HEK293T (cell line): ENCODE data around the gene ATG16L1.

Experiments
- CTCF ChIA-PET: fragments of 350-600 bp; formaldehyde crosslinking; extraction: SDS; loops from one replicate; lab custom pipeline; 2021; ENCODE audit warnings: antibody characterized with exemption, inconsistent platforms; lab: Yijun Ruan, JAX
- POLR2A ChIA-PET: fragments of 350-600 bp; formaldehyde crosslinking; extraction: SDS; loops from one replicate; lab custom pipeline; 2020; ENCODE audit warnings: antibody characterized with exemption, inconsistent platforms; lab: Yijun Ruan, JAX
- DNase-seq: peaks from one replicate; pipeline ENCODE4 v3.0.0; 2012; ENCODE audit warnings: mixed read lengths; ENCODE audit errors: extremely low spot score
- ARNT ChIP-seq: fragments of 450-650 bp; IDR thresholded peaks from 2 replicates; pipeline ENCODE4 v1.6.1; 2017; ENCODE audit warnings: mild to moderate bottlenecking
- BHLHE40 ChIP-seq: fragments of 450-650 bp; IDR thresholded peaks from 2 replicates; pipeline ENCODE4 v1.6.1; 2016; ENCODE audit warnings: mild to moderate bottlenecking, moderate library complexity, borderline replicate concordance
- CTBP1 ChIP-seq: fragments of 450-650 bp; IDR thresholded peaks from 2 replicates; pipeline ENCODE4 v1.6.1; 2016; ENCODE audit warnings: borderline replicate concordance
- ELF4 ChIP-seq: fragments of 450-650 bp; IDR thresholded peaks from 2 replicates; pipeline ENCODE4 v1.6.1; 2017; ENCODE audit warnings: antibody characterized with exemption
- FOXA1 ChIP-seq: fragments of 450-650 bp; IDR thresholded peaks from 2 replicates; pipeline ENCODE4 v1.6.1; 2016; ENCODE audit warnings: mild to moderate bottlenecking
- FOXK2 ChIP-seq: fragments of 450-650 bp; IDR thresholded peaks from 2 replicates; pipeline ENCODE4 v1.6.1; 2016; ENCODE audit warnings: mild to moderate bottlenecking
- FOXM1 ChIP-seq: fragments of 450-650 bp; IDR thresholded peaks from 2 replicates; pipeline ENCODE4 v1.6.1; 2017; ENCODE audit warnings: mild to moderate bottlenecking, borderline replicate concordance
- HDGF ChIP-seq: fragments of 450-650 bp; IDR thresholded peaks from 2 replicates; pipeline ENCODE4 v1.6.1; 2017; ENCODE audit warnings: antibody characterized with exemption, borderline replicate concordance
- L3MBTL2 ChIP-seq: fragments of 450-650 bp; conservative IDR thresholded peaks from 2 replicates; pipeline ENCODE4 v1.6.1; 2016; ENCODE audit warnings: mild to moderate bottlenecking
- LEF1 ChIP-seq: fragments of 450-650 bp; IDR thresholded peaks from 2 replicates; pipeline ENCODE4 v1.6.1; 2017; ENCODE audit warnings: mild to moderate bottlenecking, borderline replicate concordance
- NFRKB ChIP-seq: fragments of 450-650 bp; IDR thresholded peaks from 2 replicates; pipeline ENCODE4 v1.6.1; 2016; ENCODE audit warnings: mild to moderate bottlenecking, moderate library complexity
- SP1 ChIP-seq: fragments of 450-650 bp; IDR thresholded peaks from 2 replicates; pipeline ENCODE4 v1.6.1; 2017
- SUZ12 ChIP-seq: fragments of 450-650 bp; IDR thresholded peaks from 2 replicates; pipeline ENCODE4 v1.6.1; 2016; ENCODE audit warnings: mild to moderate bottlenecking
- TARDBP ChIP-seq: fragments of 450-650 bp; IDR thresholded peaks from 2 replicates; pipeline ENCODE4 v1.6.1; 2016
- ZNF384 ChIP-seq: fragments of 450-650 bp; IDR thresholded peaks from 2 replicates; pipeline ENCODE4 v1.6.1; 2016
- TF ChIP-seq, protein P1 (sequence below): fragments of 450-650 bp; IDR thresholded peaks from 2 replicates; pipeline ENCODE4 v1.6.1; 2016

ATG16L1 gene

DNA sequence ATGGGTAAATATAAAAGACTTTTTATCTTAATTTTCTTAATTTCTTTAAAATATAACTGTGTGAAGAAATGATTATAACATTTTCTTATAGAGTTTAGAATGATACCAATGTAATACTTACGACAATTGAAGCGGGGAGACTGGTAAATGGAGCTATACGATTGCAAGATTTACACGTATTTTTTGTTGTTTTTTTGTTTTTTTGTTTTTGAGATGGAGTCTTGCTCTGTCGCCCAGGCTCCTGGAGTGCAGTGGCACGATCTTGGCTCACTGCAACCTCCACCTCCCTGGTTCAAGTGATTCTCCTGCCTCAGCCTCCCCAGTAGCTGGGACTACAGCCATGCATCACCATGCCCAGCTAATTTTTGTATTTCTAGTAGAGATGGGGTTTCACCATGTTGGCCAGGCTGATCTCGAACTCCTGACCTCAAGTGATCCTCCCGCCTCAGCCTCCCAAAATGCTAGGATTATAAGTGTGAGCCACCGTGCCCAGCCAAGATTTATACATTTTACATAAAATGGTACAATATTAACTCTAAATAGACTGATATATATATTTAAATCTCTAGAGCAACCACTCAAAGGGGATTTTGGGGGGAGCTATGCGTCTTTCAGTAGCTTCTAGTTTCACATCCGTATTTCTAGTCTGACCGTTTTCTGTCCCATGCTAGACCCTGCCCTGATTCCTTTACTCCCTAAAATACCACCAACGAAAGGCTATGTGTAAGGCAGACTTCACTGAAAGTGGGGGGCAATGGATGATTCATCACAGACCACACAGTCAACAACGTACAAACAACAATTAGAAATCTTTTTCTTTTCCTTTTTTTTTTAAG, 28.2 kb upstream of the ATG16L1 start:
- POLR2A ChIA-PET: no interaction called here
- no peak for DNase-seq
- CTCF ChIA-PET: no interaction called here
- no peak for TF ChIP-seq SUZ12

DNA sequence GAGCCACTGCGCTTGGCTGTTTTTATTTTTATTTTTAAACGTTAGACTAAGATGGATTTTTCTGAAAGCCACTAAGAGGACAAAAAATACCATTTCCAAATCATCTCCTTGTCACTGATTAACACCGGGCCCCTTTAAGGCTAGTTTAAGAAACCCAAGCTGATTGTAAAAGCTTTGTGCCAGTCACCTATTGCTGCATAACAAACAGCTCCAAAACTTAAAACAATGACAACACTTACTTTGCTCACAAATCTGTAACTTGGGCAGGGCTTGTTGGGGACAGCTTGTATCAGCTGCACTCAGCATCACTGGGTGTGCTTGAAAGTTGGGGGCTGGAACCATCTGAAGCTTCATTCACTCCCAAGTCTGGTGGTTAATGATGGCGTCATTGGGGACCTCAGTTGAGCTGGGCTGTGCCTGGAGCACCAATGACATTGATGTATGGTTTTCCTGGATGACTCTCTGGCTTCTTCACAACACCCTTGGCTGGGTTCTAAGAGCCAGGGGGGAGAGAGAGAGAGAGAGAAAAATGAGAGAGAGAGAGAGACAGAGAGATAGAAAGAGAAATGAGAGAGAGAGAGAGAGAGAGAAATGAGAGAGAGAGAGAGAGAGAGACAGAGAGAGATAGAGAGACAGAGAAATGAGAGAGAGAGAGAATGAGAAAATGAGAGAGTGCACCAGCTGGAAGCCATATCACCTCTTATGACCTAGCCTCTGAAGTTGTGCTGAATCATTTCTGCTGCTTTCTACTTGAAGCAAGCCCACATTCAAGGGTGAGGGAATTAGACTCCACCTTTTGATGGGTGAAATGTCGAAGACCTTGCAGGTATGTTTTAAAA, 26.0 kb upstream of the ATG16L1 start:
- TF ChIP-seq ELF4: no peak
- no peak for TF ChIP-seq FOXA1
- TF ChIP-seq CTBP1: no peak
- TF ChIP-seq SUZ12: no peak
- TF ChIP-seq FOXK2: no peak
- no peak for TF ChIP-seq NFRKB
- no peak for TF ChIP-seq ZNF384
- no peak for TF ChIP-seq ARNT
- POLR2A ChIA-PET: no interaction called here
- DNase-seq: no peak
- CTCF ChIA-PET: no interaction called here

DNA sequence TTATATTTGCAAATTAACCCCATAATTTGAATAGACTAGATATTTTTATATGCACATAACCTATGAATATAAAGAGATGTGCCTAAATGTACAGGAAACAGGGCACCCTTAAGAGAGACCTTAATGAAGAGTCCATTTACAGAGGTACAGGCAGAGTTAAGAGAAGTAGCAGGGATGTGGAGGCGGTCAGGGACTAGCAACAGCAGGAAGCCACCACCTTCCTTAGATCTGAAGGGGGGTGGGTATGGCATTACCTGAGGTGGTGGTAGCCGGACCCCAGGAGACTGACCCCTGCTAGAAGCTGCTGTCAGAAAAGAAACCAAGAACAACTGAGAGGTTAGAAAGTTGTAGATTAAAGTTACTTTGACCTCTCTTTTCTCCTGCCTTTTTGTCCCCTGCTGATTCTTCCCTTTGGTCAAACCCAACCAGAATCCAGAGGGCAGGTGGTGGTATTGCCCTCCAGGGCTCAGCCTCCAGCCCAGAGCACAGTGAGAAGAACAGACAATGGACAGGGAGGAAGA, 24.9 kb upstream of the ATG16L1 start:
- no peak for TF ChIP-seq FOXM1
- no peak for TF ChIP-seq TARDBP
- no peak for TF ChIP-seq SP1
- no peak for TF ChIP-seq NFRKB
- no peak for TF ChIP-seq CTBP1
- no peak for TF ChIP-seq SUZ12
- no peak for TF ChIP-seq ELF4
- TF ChIP-seq HDGF: no peak
- no peak for TF ChIP-seq FOXK2
- TF ChIP-seq, protein P1, sequence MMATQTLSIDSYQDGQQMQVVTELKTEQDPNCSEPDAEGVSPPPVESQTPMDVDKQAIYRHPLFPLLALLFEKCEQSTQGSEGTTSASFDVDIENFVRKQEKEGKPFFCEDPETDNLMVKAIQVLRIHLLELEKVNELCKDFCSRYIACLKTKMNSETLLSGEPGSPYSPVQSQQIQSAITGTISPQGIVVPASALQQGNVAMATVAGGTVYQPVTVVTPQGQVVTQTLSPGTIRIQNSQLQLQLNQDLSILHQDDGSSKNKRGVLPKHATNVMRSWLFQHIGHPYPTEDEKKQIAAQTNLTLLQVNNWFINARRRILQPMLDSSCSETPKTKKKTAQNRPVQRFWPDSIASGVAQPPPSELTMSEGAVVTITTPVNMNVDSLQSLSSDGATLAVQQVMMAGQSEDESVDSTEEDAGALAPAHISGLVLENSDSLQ: no peak
- TF ChIP-seq FOXA1: no peak
- no peak for TF ChIP-seq BHLHE40
- no peak for TF ChIP-seq LEF1
- no peak for TF ChIP-seq L3MBTL2
- no peak for TF ChIP-seq ARNT
- no peak for TF ChIP-seq ZNF384
- DNase-seq: no peak
- ChIA-PET CTCF (no interaction called here), POLR2A (no interaction called here)

DNA sequence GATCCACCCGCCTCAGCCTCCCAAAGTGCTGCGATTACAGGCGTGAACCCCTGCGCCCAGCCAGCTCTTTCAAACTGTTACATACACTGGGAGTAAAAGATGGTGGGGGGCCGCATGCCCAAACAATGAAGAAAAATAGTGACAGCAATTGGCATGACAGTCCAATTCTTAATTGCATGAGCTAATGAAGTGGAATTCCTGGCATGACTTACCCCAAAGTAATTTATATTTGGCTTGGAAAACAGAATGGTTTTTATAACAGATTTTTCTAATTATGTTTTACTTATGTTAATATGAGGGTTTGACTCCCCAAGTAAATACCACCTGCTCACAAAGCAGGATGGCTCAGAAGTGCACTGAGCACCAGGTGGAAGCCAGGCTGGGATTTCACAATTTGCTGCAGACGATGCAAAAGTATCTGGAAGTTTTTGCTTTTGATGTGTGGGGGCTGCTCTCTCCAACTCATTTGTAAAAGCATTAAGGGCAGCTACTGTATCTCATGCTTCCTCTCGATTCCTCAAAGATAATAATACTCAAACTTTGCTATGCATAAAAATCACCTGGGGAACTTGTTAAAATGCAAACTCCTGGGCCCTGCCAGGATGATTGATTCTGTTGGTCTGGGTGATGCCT, 24.0 kb upstream of the ATG16L1 start:
- CTCF ChIA-PET: interaction anchor here (0.7 kb wide), 1 partner anchor 9 kb away, joined by 3 read pairs; no protein-coding TSS in a partner anchor
- no peak for DNase-seq
- no peak for TF ChIP-seq LEF1
- TF ChIP-seq ELF4: no peak
- no peak for TF ChIP-seq L3MBTL2
- no peak for TF ChIP-seq FOXM1
- TF ChIP-seq SP1: no peak
- no peak for TF ChIP-seq BHLHE40
- no peak for TF ChIP-seq SUZ12
- TF ChIP-seq TARDBP: no peak
- POLR2A ChIA-PET: no interaction called here

DNA sequence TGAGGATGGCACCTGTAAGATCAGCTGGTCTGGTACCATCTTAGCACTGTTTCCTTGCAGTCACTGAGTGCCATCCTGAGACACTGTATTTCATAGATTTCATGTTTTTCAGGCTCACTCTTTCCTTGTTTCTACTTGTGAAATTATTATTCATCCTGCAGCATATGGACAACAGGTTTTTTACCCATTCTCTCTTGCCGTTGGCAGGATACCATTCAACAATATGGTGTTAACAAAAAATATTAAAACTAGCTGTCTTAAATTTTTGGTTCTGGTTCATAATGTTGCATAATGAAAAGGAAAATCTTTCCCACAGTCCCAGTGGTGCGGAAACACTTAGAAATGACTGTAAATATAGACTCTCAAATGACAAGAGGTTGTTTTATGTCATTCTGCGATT, 23.1 kb upstream of the ATG16L1 start:
- ChIA-PET CTCF (no interaction called here), POLR2A (no interaction called here)
- TF ChIP-seq CTBP1 (no peak), L3MBTL2 (no peak), TARDBP (no peak), FOXA1 (no peak)
- DNase-seq: no peak

GRCh38 chr2:233233618-233234230, 17.7 kb upstream of the ATG16L1 start:
- POLR2A ChIA-PET: no interaction called here
- TF ChIP-seq SUZ12: no peak
- TF ChIP-seq FOXA1: no peak
- TF ChIP-seq, protein P1: no peak
- no peak for TF ChIP-seq ARNT
- no peak for TF ChIP-seq ELF4
- no peak for TF ChIP-seq NFRKB
- no peak for TF ChIP-seq FOXK2
- CTCF ChIA-PET: interaction anchor here (0.6 kb wide), 1 partner anchor 425 kb away, joined by 3 read pairs; no protein-coding TSS in a partner anchor

More at GRCh38 chr2:233233618-233234230, 17.7 kb upstream of the ATG16L1 start:
- no peak for DNase-seq
